OCI-LY7 (cell line): ENCODE results near the gene ZDHHC22.

ENCODE experiments used
- EZH2phosphoT487 ChIP-seq: fragments of 200-600 bp; sonication (generic); IDR thresholded peaks from 2 replicates; pipeline ENCODE4 v1.6.1; 2018; ENCODE audit warnings: low read depth, borderline replicate concordance, mild to moderate bottlenecking, mixed run types, antibody characterized with exemption, low read length, moderate library complexity, mixed read lengths
- TF ChIP-seq, protein P1 (sequence below): fragments of 200-600 bp; sonication (generic); conservative IDR thresholded peaks from 2 replicates; pipeline ENCODE4 v1.5.1; 2014; ENCODE audit warnings: mild to moderate bottlenecking, antibody characterized with exemption, low read length, moderate library complexity, mixed read lengths

DNA sequence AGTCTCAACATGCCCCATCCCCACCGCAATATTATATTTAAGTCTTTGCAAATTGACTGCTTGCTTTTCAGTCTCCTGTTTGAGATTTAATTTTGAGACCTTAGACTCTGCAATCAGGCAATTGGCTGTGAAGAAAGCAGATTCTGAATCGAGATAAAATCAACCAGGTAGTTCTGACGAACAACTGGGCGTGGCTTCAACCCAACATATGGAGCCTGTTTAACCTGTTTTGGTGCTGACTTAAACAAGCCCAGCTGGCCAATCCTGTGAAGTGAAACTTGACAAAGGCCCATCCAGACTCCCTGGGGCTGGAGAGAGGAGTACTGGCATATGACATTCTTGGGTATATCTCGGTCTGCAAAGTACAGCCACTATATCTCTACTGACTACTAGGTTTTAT, 53.4 kb downstream of the ZDHHC22 start:
- TF ChIP-seq, protein P1, sequence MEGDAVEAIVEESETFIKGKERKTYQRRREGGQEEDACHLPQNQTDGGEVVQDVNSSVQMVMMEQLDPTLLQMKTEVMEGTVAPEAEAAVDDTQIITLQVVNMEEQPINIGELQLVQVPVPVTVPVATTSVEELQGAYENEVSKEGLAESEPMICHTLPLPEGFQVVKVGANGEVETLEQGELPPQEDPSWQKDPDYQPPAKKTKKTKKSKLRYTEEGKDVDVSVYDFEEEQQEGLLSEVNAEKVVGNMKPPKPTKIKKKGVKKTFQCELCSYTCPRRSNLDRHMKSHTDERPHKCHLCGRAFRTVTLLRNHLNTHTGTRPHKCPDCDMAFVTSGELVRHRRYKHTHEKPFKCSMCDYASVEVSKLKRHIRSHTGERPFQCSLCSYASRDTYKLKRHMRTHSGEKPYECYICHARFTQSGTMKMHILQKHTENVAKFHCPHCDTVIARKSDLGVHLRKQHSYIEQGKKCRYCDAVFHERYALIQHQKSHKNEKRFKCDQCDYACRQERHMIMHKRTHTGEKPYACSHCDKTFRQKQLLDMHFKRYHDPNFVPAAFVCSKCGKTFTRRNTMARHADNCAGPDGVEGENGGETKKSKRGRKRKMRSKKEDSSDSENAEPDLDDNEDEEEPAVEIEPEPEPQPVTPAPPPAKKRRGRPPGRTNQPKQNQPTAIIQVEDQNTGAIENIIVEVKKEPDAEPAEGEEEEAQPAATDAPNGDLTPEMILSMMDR = no peak
- no peak for TF ChIP-seq EZH2phosphoT487
